Endodermal cell (in vitro differentiated cells): ENCODE results near the gene EXOSC1. TPM values are rescaled to one million over a fixed set of nuclear protein-coding genes. Genes with fewer than 3 reads are reported as not detected.

ENCODE experiments used
- DNase-seq: peaks from one replicate; pipeline ENCODE4 v3.0.0-alpha.2; 2017
- H3K27ac ChIP-seq: 2 replicates; pipeline ENCODE4 v1.5.1; 2013; ENCODE audit warnings: mild to moderate bottlenecking, low read depth, low read length, moderate library complexity
- H3K27me3 ChIP-seq: 2 replicates; pipeline ENCODE4 v1.6.1; 2013; ENCODE audit warnings: mild to moderate bottlenecking, low read length, moderate library complexity; ENCODE audit not compliant: insufficient read depth, control insufficient read depth, poor library complexity, severe bottlenecking
- H3K36me3 ChIP-seq: 2 replicates; pipeline ENCODE4 v1.7.0; 2013; ENCODE audit warnings: mild to moderate bottlenecking, low read length, moderate library complexity; ENCODE audit not compliant: control insufficient read depth, insufficient read depth
- H3K4me1 ChIP-seq: one replicate; pipeline ENCODE4 v1.7.0; 2013; ENCODE audit warnings: low read length; ENCODE audit not compliant: control insufficient read depth, insufficient read depth
- H3K4me3 ChIP-seq: 2 replicates; pipeline ENCODE4 v1.5.1; 2013; ENCODE audit warnings: mild to moderate bottlenecking, low read length, moderate library complexity
- H3K9ac ChIP-seq: 2 replicates; pipeline ENCODE4 v1.6.1; 2013; ENCODE audit warnings: mild to moderate bottlenecking, low read length, moderate library complexity; ENCODE audit not compliant: poor library complexity, severe bottlenecking; ENCODE audit errors: extremely low read depth
- H3K9me3 ChIP-seq: 2 replicates; pipeline ENCODE4 v1.6.1; 2013; ENCODE audit warnings: mild to moderate bottlenecking, low read length, moderate library complexity; ENCODE audit not compliant: control insufficient read depth
- H3K27ac Mint-ChIP-seq: 2 replicates; pipeline ENCODE4 v1.8.0; 2020; ENCODE audit warnings: mixed read lengths
- H3K27me3 Mint-ChIP-seq: 2 replicates; pipeline ENCODE4 v1.8.0; 2021; ENCODE audit warnings: mild to moderate bottlenecking, mixed read lengths; ENCODE audit not compliant: insufficient read depth
- H3K36me3 Mint-ChIP-seq: 2 replicates; pipeline ENCODE4 v1.8.0; 2020; ENCODE audit warnings: low read depth, mixed read lengths
- H3K4me1 Mint-ChIP-seq: 2 replicates; pipeline ENCODE4 v1.8.0; 2020; ENCODE audit warnings: mixed read lengths
- H3K4me3 Mint-ChIP-seq: 2 replicates; pipeline ENCODE4 v1.8.0; 2020; ENCODE audit warnings: mild to moderate bottlenecking, moderate library complexity, mixed read lengths
- H3K9me3 Mint-ChIP-seq: 2 replicates; pipeline ENCODE4 v1.8.0; 2020; ENCODE audit warnings: mild to moderate bottlenecking, mixed read lengths
- WGBS, 2 experiments: methylation state at CpG; one replicate each; pipeline versions ENCODE4 v1.1.5 to v1.1.7; 2013; ENCODE audit warnings: missing lambda C conversion rate in 2 of 2, mixed read lengths in 1 of 2; ENCODE audit not compliant: insufficient coverage in 1 of 2, insufficient read length in 1 of 2; 5-methylcytosine and 5-hydroxymethylcytosine counted together
- total RNA-seq, 2 donors: library from RNA; stranded (reverse); fragmentation: NEBNext Ultra II Directional in 1 of 2; extraction: Animal tissue kit (Norgen Biotek cat#: 25700) in 1 of 2; gene quantifications; 2 replicates in 1 of 2; 3 replicates in 1 of 2; pipeline ENCODE4 v1.2.1, GENCODE V29; 2021
- TF ChIP-seq, protein P1 (sequence below): fragments of 200-600 bp; sonication (generic); conservative IDR thresholded peaks from 2 replicates; pipeline ENCODE4 v1.5.0; 2021; ENCODE audit warnings: antibody characterized with exemption, mild to moderate bottlenecking

EXOSC1 gene
- total RNA-seq, 2 donors from 2014 or later, result 48.9 to 55.6 TPM

DNA sequence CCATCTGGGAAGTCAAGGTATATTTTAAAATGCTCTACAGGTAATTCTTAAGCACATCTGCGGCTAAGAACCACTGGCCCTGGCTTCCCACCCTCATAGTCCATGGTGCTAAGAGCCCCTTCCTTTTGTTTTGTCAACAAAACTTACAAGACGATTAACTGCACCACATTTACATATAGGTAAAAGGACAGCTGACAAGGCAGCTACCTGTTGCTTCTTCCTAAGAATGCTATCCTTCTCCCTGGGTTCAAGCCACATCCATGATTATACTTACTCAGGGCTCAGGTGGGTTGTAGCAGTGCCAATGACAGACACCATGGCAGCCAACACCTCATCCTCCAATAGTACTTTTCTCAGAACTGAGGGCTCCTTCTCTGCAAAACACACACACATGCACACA lies 16.5 kb upstream of the EXOSC1 start:
- Histone ChIP-seq H3K36me3 (peaks cover 92% of the 10 kb centered on the region), H3K9ac (no peak overlapping the region), H3K9me3 (no peaks in the 10 kb centered on the region), H3K27me3 (no peaks in the 10 kb centered on the region), H3K27ac (no peak overlapping the region), H3K4me3 (no peak overlapping the region), H3K4me1 (no peaks in the 10 kb centered on the region)
- Mint-ChIP-seq H3K4me3 (no peak overlapping the region), H3K4me1 (no peaks in the 10 kb centered on the region), H3K36me3 (peaks cover 75% of the 10 kb centered on the region), H3K27ac (no peak overlapping the region), H3K9me3 (no peaks in the 10 kb centered on the region), H3K27me3 (no peaks in the 10 kb centered on the region)
- TF ChIP-seq, protein P1, sequence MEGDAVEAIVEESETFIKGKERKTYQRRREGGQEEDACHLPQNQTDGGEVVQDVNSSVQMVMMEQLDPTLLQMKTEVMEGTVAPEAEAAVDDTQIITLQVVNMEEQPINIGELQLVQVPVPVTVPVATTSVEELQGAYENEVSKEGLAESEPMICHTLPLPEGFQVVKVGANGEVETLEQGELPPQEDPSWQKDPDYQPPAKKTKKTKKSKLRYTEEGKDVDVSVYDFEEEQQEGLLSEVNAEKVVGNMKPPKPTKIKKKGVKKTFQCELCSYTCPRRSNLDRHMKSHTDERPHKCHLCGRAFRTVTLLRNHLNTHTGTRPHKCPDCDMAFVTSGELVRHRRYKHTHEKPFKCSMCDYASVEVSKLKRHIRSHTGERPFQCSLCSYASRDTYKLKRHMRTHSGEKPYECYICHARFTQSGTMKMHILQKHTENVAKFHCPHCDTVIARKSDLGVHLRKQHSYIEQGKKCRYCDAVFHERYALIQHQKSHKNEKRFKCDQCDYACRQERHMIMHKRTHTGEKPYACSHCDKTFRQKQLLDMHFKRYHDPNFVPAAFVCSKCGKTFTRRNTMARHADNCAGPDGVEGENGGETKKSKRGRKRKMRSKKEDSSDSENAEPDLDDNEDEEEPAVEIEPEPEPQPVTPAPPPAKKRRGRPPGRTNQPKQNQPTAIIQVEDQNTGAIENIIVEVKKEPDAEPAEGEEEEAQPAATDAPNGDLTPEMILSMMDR, result no peak
- 96 to 100% methylated on average over 2 of the region's 2 CpGs for WGBS, 2 experiments
- no peak for DNase-seq

DNA sequence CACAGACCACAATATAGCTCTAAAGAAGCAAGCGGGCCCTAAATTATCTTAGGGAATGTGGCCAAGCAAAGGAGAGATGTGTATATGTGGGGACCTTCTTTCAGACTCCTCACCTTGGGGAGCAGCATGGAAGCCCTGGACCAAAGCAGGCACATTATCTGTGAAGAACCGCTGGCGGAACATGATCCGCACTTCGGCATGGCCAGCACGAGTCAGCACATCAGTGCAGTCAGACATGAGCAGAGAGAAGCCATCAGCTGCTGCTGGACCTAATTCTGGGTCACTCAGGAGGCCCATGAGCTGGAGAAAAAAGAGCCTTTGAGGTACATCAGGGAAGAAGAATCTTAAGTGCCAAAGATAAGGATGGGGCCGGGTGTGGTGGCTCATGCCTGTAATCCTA lies 14.1 kb upstream of the EXOSC1 start:
- no peak overlapping the region for H3K4me3 ChIP-seq
- H3K27ac ChIP-seq, result no peak overlapping the region
- Mint-ChIP-seq H3K36me3 (peaks cover 82% of the 10 kb centered on the region), H3K4me3 (no peak overlapping the region), H3K9me3 (no peaks in the 10 kb centered on the region), H3K27ac (no peak overlapping the region), H3K4me1 (no peaks in the 10 kb centered on the region), H3K27me3 (no peaks in the 10 kb centered on the region)
- peaks cover 93% of the 10 kb centered on the region for H3K36me3 ChIP-seq
- no peaks in the 10 kb centered on the region for H3K27me3 ChIP-seq
- TF ChIP-seq, protein P1, result no peak
- no peaks in the 10 kb centered on the region for H3K4me1 ChIP-seq
- no peak for DNase-seq
- 76 to 84% methylated on average over 6 to 7 of the region's 7 CpGs for WGBS, 2 experiments
- no peak overlapping the region for H3K9ac ChIP-seq
- H3K9me3 ChIP-seq, result no peaks in the 10 kb centered on the region

DNA sequence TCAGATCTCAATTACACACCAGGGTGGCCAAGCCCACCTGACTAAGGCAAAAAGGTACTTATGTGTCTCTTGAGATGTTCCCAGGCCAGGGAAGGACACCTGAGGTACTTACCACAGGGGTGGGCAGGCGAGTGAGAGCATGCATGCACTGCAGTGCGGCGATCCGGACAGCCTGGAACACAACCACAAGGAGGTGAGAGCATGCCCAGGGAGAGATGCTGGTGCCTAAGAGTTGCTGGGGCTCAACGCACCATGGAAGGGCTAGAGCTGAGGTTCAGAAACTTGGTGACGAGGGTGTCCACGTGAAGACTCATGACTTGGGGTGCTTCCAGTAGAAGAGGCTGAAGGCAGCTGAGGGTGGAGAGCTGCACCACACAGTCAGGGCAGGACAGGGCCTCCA lies 13.3 kb upstream of the EXOSC1 start:
- no peaks in the 10 kb centered on the region for H3K4me1 ChIP-seq
- no peaks in the 10 kb centered on the region for H3K27me3 ChIP-seq
- Mint-ChIP-seq H3K9me3 (no peaks in the 10 kb centered on the region), H3K27me3 (no peaks in the 10 kb centered on the region), H3K4me3 (no peak overlapping the region), H3K27ac (no peak overlapping the region), H3K4me1 (no peaks in the 10 kb centered on the region), H3K36me3 (peaks cover 82% of the 10 kb centered on the region)
- WGBS, 2 experiments, result 94 to 100% methylated on average over 2 to 7 of the region's 7 CpGs
- no peak for DNase-seq
- H3K4me3 ChIP-seq, result no peak overlapping the region
- H3K9ac ChIP-seq, result no peak overlapping the region
- H3K9me3 ChIP-seq, result no peaks in the 10 kb centered on the region
- H3K27ac ChIP-seq, result no peak overlapping the region
- TF ChIP-seq, protein P1, result no peak
- H3K36me3 ChIP-seq, result peaks cover 95% of the 10 kb centered on the region
